AG10803 (cell line): ENCODE data around the gene DACH1.

Experiments
- DNase-seq: peaks from one replicate; pipeline ENCODE4 v3.0.0; 2010; ENCODE audit warnings: low read depth
- H3K4me3 ChIP-seq: 2 replicates; pipeline ENCODE4 v1.5.1; 2011; ENCODE audit warnings: mild to moderate bottlenecking, low read length, control low read depth
- TF ChIP-seq, protein P1 (sequence below): conservative IDR thresholded peaks from 2 replicates; pipeline ENCODE4 v1.5.1; 2011; ENCODE audit warnings: mild to moderate bottlenecking, low read length, control low read depth, inconsistent platforms

Gene DACH1

DNA sequence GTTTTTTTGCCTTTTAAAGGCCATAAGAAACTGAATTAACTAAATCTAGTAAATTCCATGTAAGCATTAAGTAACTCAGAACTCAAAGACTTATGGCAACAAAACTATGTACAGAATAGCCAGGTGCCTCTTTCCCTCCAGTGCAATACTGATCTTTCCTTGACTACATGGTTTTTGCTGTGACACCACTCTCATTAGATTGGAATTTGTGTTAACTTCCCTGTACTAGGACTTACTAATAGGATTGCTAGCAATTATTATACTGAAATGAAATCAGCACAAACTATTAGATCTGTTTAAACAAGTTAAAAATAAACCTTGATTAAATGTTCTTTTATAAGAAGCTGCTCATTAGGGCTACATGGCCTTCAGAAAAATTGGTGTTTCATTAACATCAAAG is 96.3 kb downstream of the DACH1 start:
- no peak for DNase-seq
- H3K4me3 ChIP-seq = no peak overlapping the region

DNA sequence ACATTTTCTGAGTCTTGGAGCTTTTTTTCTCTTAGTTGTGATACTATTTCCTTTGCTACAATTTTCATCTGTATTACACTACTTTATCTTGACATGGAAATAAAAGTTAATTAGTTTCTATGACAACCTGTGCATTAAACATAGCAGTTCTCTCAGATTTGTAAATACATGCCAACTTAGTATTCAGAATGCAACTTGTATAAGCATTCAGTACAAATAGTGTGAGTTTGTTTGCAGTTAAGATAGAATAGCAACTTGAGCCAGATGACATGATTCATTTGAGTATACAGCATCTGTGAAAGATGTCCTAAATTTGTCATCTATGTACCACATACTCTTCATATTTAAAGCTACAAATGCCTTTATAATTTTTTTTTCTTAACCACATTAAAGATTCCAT is 98.1 kb downstream of the DACH1 start:
- TF ChIP-seq, protein P1, sequence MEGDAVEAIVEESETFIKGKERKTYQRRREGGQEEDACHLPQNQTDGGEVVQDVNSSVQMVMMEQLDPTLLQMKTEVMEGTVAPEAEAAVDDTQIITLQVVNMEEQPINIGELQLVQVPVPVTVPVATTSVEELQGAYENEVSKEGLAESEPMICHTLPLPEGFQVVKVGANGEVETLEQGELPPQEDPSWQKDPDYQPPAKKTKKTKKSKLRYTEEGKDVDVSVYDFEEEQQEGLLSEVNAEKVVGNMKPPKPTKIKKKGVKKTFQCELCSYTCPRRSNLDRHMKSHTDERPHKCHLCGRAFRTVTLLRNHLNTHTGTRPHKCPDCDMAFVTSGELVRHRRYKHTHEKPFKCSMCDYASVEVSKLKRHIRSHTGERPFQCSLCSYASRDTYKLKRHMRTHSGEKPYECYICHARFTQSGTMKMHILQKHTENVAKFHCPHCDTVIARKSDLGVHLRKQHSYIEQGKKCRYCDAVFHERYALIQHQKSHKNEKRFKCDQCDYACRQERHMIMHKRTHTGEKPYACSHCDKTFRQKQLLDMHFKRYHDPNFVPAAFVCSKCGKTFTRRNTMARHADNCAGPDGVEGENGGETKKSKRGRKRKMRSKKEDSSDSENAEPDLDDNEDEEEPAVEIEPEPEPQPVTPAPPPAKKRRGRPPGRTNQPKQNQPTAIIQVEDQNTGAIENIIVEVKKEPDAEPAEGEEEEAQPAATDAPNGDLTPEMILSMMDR = no peak
- no peak overlapping the region for H3K4me3 ChIP-seq

More for the DNA sequence above, 96.3 kb downstream of the DACH1 start:
- TF ChIP-seq, protein P1 = no peak

DNA sequence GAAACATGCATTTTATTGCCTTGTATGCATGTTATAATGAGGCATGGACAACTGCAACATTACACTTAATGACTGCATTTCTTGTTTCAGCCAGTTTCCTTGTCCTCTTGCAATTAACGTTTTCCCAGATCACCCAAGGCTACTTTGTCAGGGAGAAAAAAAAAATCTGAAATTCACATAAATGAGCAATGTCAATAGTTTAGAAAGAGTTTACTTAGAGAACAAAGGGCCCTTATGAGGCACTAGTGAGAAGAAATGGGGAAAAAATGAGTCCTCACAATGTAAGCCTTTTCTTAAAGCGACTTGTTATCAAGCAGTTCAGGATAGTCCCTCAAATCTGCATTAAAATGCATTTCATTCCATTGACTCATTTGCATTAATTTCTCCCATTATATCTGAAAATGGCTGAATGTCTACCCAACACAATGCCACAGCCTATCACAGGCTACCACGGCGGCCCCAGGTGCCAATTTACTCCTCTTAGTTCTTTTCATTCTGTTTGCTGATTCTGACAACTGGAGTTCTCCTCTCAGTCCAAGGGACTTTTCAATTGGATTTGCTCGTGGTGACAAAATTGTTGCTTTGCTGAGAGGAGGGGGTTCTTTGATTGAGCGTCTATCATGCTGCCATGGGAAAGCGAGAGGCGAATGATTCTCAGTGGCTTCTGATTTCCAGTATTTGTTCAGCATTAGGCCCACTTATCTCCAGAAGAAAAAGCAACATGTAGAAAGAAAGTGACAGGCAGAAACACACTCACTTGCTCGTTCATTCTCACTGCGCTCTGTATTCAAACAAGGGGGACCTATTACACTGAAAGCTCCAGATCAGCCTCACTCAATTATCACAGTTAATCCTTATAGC is 107.1 kb downstream of the DACH1 start:
- no peak overlapping the region for H3K4me3 ChIP-seq
- TF ChIP-seq, protein P1 = no peak
- DNase-seq = no peak

More for the DNA sequence above, 98.1 kb downstream of the DACH1 start:
- DNase-seq = no peak

DNA sequence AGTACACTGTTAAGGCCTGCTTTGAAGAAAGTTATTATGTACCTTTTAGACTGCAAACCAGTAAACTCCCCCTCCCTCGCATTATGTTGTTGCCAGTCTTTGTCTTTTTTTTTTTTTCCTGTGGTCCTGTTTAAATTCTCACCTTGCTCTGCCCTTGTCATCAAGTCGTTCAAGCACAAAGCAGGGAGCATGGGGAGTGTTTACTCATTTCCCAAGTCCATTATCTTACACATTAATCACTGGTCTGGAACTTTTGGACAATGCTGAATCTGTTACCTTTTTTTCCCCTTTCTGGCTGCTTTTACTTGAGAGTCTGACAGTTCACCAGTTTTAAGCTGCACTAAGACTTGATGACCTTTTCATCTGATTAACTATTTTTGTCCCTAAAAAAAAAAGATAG is 108.2 kb downstream of the DACH1 start:
- H3K4me3 ChIP-seq = no peak overlapping the region
- no peak for DNase-seq
- TF ChIP-seq, protein P1 = no peak

DNA sequence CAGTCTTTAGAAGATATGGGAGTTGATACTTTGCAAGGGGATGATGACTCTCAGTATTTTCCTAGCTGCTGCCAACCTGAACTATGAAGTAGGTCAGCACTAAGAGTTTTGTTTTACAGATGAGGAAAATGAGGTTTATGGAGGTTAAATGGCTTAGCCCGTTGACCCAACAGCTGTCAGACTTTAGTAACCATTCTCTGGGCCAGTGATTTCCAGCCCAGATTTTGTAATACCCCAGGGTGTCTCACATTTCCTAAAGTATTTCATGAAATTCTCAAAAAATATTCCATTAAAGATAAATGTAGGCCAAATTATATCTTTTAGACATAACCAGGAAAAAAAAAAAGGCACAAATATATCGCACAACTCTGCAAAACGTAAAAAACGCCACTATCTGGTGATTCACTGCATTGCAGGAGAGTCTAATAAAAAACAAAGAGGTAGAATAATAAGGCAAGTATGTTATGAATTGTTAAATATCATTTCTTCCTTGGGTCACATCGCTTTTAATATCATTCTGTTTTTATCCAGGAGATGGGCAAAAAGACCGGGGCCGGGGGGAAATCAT is 112.5 kb downstream of the DACH1 start:
- TF ChIP-seq, protein P1 = no peak
- H3K4me3 ChIP-seq = no peak overlapping the region
- DNase-seq = no peak

DNA sequence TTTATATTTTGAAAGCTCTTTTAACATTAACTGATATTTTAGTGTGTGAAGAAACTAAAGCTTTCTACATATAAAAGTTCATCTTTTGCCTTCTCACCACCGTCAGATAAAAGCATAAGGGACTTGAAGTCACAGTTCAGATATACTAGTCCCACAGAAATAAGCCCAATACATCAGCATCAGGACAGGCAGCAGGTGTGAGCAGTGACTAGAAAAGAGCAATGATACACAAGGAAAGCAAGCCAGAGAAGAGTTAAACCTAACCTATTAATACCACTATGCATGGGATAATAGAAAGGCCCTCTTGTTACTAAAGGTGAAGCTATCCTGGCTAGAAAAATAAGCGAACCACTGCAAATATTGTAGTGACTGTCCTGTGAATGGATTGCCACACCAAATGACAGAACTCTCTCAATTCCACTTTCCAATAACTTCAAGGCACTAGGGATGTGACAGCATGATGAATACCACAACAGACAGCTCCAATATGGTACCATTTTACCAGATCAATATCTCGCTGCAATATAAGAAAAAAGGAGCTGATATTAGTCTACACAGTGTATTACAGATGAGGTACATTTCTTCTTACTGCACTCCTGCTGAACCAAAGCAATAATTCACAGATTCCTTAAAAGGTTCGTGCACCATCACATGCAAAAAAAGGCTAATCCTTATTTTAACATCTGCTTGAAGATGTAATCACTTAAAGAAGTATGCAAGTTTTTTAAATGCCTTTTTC is 114.1 kb downstream of the DACH1 start:
- H3K4me3 ChIP-seq = no peak overlapping the region
- no peak for DNase-seq
- TF ChIP-seq, protein P1 = no peak

DNA sequence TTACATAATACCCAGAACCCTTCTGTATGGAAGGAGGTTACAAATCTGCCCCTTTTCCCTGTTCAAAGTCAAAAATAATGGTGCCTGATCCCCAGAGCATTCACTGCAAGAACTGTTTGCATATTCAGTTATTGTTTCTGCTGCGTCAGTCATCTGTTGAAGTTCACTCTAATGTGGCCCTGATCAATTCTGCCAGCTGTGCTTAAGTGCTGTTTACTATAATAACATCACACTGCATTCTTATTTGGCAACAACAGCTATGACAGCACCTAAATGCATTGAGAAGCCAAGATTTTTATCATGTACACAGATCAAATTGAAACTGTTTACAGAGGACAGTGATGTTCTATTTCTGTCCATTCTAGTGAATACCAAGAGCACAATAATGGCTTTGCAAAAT is 115.9 kb downstream of the DACH1 start:
- TF ChIP-seq, protein P1 = no peak
- no peak for DNase-seq
- H3K4me3 ChIP-seq = no peak overlapping the region
